Measurements from ENCODE around the gene CEACAM5.

DNA sequence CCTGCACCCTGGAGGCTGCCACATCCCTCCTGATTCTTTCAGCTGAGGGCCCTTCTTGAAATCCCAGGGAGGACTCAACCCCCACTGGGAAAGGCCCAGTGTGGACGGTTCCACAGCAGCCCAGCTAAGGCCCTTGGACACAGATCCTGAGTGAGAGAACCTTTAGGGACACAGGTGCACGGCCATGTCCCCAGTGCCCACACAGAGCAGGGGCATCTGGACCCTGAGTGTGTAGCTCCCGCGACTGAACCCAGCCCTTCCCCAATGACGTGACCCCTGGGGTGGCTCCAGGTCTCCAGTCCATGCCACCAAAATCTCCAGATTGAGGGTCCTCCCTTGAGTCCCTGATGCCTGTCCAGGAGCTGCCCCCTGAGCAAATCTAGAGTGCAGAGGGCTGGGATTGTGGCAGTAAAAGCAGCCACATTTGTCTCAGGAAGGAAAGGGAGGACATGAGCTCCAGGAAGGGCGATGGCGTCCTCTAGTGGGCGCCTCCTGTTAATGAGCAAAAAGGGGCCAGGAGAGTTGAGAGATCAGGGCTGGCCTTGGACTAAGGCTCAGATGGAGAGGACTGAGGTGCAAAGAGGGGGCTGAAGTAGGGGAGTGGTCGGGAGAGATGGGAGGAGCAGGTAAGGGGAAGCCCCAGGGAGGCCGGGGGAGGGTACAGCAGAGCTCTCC is 6.9 kb upstream of the CEACAM5 start:
- TF ChIP-seq CTCF (conservative IDR thresholded peaks at IDR 0.05; ENCODE audit: low read depth, low read length) (no peak), RFX5 (IDR thresholded peaks at IDR 0.05; ENCODE audit: low read depth, low read length) (no peak), POLR2A (IDR thresholded peaks at IDR 0.05; ENCODE audit: low read depth, low read length) (no peak), CEBPB (IDR thresholded peaks at IDR 0.05; ENCODE audit: low read depth, low read length) (no peak), FOS (IDR thresholded peaks at IDR 0.05; ENCODE audit: low read depth, low read length) (no peak), MXI1 (IDR thresholded peaks at IDR 0.05; ENCODE audit: borderline replicate concordance, low read depth, low read length) (no peak), RAD21 (IDR thresholded peaks at IDR 0.05; ENCODE audit: low read length) (no peak), MAZ (IDR thresholded peaks at IDR 0.05; ENCODE audit: borderline replicate concordance, low read depth, low read length) (no peak), SMC3 (IDR thresholded peaks at IDR 0.05; ENCODE audit: low read depth, low read length) (no peak), BHLHE40 (IDR thresholded peaks at IDR 0.05; ENCODE audit: low read depth, low read length) (no peak), MAFK (IDR thresholded peaks at IDR 0.05; ENCODE audit: low read depth, low read length) (no peak)
- TF ChIP-seq, protein P1, sequence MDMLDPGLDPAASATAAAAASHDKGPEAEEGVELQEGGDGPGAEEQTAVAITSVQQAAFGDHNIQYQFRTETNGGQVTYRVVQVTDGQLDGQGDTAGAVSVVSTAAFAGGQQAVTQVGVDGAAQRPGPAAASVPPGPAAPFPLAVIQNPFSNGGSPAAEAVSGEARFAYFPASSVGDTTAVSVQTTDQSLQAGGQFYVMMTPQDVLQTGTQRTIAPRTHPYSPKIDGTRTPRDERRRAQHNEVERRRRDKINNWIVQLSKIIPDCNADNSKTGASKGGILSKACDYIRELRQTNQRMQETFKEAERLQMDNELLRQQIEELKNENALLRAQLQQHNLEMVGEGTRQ (IDR thresholded peaks at IDR 0.05; ENCODE audit: low read depth, low read length): no peak
- TF ChIP-seq, protein P2, sequence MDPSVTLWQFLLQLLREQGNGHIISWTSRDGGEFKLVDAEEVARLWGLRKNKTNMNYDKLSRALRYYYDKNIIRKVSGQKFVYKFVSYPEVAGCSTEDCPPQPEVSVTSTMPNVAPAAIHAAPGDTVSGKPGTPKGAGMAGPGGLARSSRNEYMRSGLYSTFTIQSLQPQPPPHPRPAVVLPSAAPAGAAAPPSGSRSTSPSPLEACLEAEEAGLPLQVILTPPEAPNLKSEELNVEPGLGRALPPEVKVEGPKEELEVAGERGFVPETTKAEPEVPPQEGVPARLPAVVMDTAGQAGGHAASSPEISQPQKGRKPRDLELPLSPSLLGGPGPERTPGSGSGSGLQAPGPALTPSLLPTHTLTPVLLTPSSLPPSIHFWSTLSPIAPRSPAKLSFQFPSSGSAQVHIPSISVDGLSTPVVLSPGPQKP (IDR thresholded peaks at IDR 0.05; ENCODE audit: borderline replicate concordance, low read depth, low read length): no peak

All from IMR-90 (cell line).